Kidney epithelial cell (primary cell): ENCODE measurements around the gene PIK3C2G. TPM values are rescaled to one million over a fixed set of nuclear protein-coding genes. Genes with fewer than 3 reads are reported as not detected.

Source experiments
- DNase-seq: peaks from one replicate; pipeline ENCODE4 v3.0.0-alpha.2; 2010; ENCODE audit warnings: low read depth
- H3K27me3 ChIP-seq: 2 replicates; pipeline ENCODE4 v1.6.0; 2011; ENCODE audit warnings: low read length; ENCODE audit not compliant: control insufficient read depth, insufficient read depth
- H3K36me3 ChIP-seq: 2 replicates; pipeline ENCODE4 v1.5.1; 2011; ENCODE audit warnings: low read length; ENCODE audit not compliant: control insufficient read depth, insufficient read depth
- H3K4me3 ChIP-seq: 2 replicates; pipeline ENCODE4 v1.5.1; 2011; ENCODE audit warnings: low read depth, mild to moderate bottlenecking, control low read depth, low read length
- CTCF ChIP-seq: IDR thresholded peaks from 2 replicates; pipeline ENCODE4 v1.5.1; 2011; ENCODE audit warnings: mild to moderate bottlenecking, moderate library complexity, low read length, control low read depth, inconsistent platforms; ENCODE audit not compliant: insufficient read depth, poor library complexity, severe bottlenecking
- total RNA-seq: library from RNA; depleted of rRNA; stranded (reverse); fragments of >200 nt; gene quantifications from 2 replicates; pipeline ENCODE4 v1.2.3, GENCODE V29; 2015

Gene PIK3C2G
- total RNA-seq, 1 donor from 2014 or later, result 0.13 TPM

DNA sequence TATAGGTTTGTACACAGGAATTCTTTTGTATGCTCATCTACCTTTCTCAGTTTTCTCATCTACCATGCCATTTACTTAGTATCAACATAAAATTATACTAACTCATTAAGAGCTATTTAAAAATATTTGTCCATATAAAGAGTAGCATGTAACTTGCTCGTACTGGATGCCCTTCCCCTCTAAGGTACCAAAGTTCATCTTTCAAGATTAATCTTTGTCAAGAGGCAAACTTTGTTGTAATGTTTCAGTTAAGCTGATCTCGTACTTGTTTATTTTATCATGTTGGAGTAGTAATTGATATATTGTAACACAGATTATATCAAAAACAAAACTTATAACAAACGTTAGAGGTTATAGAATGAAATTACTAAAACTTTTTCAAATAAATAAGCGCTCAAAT is 128.5 kb downstream of the PIK3C2G start:
- no peak overlapping the region for H3K4me3 ChIP-seq
- no peak for DNase-seq
- TF ChIP-seq CTCF, result no peak
- H3K27me3 ChIP-seq, result no peaks in the 10 kb centered on the region
- H3K36me3 ChIP-seq, result no peaks in the 10 kb centered on the region

GRCh38 chr12:18391151-18391550 is 129.8 kb downstream of the PIK3C2G start:
- Histone ChIP-seq H3K36me3 (no peaks in the 10 kb centered on the region), H3K27me3 (no peaks in the 10 kb centered on the region), H3K4me3 (no peak overlapping the region)
- DNase-seq, result no peak
- no peak for TF ChIP-seq CTCF

- H3K4me3 ChIP-seq, result no peak overlapping the region
- no peak for TF ChIP-seq CTCF
- no peaks in the 10 kb centered on the region for H3K36me3 ChIP-seq
- H3K27me3 ChIP-seq, result no peaks in the 10 kb centered on the region
- no peak for DNase-seq
These were observed 133.4 kb downstream of the PIK3C2G start for GRCh38 chr12:18394742-18395141.

DNA sequence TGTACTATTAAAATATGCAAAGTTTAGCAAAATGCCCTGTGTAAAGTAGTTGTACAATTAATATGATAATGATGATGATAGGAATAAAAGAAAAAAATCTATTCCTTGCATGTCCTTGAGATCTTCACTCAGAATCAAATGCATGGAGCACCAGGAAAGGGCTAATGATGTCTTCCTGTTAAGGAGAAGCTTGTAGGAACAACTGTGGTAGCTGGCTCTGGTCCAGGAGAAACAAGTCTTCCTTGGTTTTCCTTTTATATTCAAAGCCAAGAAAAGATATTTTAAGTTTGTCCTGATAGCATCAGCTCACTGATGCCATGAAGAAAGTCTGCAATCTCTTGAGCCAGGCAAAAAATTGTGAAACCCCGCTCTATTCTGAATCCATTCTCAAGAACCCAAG is 138.9 kb downstream of the PIK3C2G start:
- no peak for TF ChIP-seq CTCF
- DNase-seq, result no peak
- Histone ChIP-seq H3K27me3 (no peaks in the 10 kb centered on the region), H3K4me3 (no peak overlapping the region), H3K36me3 (no peaks in the 10 kb centered on the region)

- Histone ChIP-seq H3K36me3 (no peaks in the 10 kb centered on the region), H3K4me3 (no peak overlapping the region), H3K27me3 (no peaks in the 10 kb centered on the region)
- DNase-seq, result no peak
- TF ChIP-seq CTCF, result no peak
These were observed 141.7 kb downstream of the PIK3C2G start for GRCh38 chr12:18402872-18403611.

DNA sequence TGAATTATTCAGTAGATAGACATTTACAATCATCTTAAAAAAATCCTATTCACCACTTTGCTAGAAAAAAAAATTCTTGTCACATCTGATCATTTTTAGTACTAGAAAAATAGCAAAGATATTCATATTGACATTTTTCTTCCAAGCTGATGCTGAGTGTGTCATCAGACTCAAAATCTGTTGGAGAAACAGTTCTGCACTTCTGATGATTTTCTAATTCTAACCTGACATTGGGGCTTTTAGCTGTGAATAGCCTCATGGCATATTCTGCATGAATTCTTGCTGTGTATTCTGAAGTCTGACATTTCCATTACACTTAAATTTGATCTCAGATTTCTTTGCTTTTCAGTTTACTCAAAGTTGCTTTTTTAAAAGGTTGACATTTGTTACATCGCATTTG is 150.1 kb downstream of the PIK3C2G start:
- Histone ChIP-seq H3K27me3 (no peaks in the 10 kb centered on the region), H3K36me3 (no peaks in the 10 kb centered on the region), H3K4me3 (no peak overlapping the region)
- TF ChIP-seq CTCF, result no peak
- no peak for DNase-seq
